ENCODE data around the gene SYCE3. TPM values are rescaled to one million over a fixed set of nuclear protein-coding genes. Genes with fewer than 3 reads are reported as not detected.

The SYCE3 gene
- total RNA-seq, 1 experiment from 2014 or later, result 1.3 TPM

DNA sequence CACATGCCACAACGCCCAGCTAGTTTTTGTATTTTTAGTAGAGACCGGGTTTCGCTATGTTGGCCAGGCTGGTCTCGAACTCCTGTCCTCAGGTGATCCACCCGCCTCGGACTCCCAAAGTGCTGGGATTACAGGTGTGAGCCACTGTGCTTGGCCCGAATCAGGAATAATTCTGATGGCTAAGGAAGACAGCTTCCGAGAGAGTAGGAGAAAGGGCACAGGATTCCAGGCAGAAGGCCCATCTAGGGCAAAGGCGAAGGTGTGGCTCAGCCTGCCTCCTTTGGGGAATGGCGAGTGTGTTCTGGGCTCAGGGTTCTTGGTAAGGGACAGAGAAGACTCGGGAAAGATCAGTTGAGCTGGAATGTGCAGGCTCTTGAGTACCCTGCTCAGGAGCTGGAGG lies 1.6 kb upstream of the SYCE3 start:
- peak overlapping the region; percentile 41; the same call in 1 of the 2 replicates for H3K4me2 ChIP-seq (ENCODE audit: low read length)
- no TSS peak for BruUV-seq (replicated peaks)
- no peaks in the 10 kb centered on the region for H3K27me3 ChIP-seq (ENCODE audit: low read length)
- H3K4me1 ChIP-seq (ENCODE audit: insufficient read depth, low read length), result peaks cover 7% of the 10 kb centered on the region
- H3F3A ChIP-seq (ENCODE audit: low read length, unreplicated experiment), result no peaks in the 10 kb centered on the region
- no peaks in the 10 kb centered on the region for H3K9me2 ChIP-seq (replicated peaks; ENCODE audit: low read length)
- no peak for TF ChIP-seq EZH2phosphoT487 (IDR thresholded peaks at IDR 0.05; ENCODE audit: borderline replicate concordance, low read length)
- TF ChIP-seq, protein P1, sequence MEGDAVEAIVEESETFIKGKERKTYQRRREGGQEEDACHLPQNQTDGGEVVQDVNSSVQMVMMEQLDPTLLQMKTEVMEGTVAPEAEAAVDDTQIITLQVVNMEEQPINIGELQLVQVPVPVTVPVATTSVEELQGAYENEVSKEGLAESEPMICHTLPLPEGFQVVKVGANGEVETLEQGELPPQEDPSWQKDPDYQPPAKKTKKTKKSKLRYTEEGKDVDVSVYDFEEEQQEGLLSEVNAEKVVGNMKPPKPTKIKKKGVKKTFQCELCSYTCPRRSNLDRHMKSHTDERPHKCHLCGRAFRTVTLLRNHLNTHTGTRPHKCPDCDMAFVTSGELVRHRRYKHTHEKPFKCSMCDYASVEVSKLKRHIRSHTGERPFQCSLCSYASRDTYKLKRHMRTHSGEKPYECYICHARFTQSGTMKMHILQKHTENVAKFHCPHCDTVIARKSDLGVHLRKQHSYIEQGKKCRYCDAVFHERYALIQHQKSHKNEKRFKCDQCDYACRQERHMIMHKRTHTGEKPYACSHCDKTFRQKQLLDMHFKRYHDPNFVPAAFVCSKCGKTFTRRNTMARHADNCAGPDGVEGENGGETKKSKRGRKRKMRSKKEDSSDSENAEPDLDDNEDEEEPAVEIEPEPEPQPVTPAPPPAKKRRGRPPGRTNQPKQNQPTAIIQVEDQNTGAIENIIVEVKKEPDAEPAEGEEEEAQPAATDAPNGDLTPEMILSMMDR (conservative IDR thresholded peaks at IDR 0.05; ENCODE audit: low read depth, low read length), result no peak
- TF ChIP-seq EZH2 (IDR thresholded peaks at IDR 0.05; ENCODE audit: low read length, unreplicated experiment), result no peak
- peak; percentile 10 for DNase-seq
- no peak overlapping the region for H3K4me3 ChIP-seq (ENCODE audit: low read length)
- ATAC-seq, result no peak
- H3K27ac ChIP-seq (ENCODE audit: low read length), result no peak overlapping the region
- CTCF ChIA-PET, result no interaction called here
- H3K9ac ChIP-seq (ENCODE audit: low read length), result no peak overlapping the region
- POLR2A ChIA-PET (ENCODE audit: unreplicated experiment), result no interaction called here
- no peaks in the 10 kb centered on the region for H4K20me1 ChIP-seq (ENCODE audit: low read length)
- H3K9me3 ChIP-seq (ENCODE audit: low read length), result no peaks in the 10 kb centered on the region
- intact Hi-C loops (cut with micrococcal nuclease), result loop anchor here (5.0 kb wide), 1 partner anchor 37 kb away; the partner anchor contains the start of gene SCO2
- no peaks in the 10 kb centered on the region for H3K36me3 ChIP-seq (ENCODE audit: low read depth, low read length)
- H2AFZ ChIP-seq (ENCODE audit: low read length), result no peak overlapping the region
- no peaks in the 10 kb centered on the region for H3K79me2 ChIP-seq (ENCODE audit: low read length)

DNA sequence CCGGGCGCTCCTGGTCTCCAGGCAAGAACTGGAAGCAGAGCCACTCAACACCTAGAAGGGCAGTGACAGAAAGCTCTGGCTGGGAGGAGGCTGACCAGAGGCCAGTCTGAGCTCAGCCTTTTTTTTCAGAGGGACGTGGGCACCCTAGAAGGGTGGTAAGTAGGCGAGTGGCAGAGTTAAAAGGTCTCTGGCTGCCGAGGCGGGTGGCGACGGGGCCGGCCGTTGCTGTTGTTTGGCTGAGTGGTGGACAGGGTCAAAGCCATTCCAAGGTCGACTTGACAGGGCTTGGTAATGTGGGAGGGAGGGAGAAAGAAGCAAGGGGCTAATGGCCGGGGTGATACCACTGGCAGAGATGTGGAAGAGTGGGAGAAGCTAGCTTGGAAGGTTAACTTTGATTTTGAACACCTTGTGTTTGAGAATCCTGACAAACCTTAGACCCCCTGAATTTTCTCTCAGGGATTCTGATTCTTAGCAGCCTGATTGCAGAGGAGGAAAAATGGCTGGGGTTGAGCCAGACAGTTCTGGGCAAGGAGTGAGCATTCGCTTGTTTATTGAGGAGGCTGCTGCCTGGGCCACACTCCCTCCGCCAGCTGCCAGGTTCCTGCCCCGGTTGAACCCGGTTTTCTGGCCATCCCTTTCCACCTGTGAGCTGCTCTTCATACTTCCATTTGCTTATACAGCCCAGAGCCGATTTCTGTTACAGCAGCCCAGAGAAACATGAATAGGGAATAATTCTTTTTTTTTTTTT lies 868 bp upstream of the SYCE3 start:
- H3K9me3 ChIP-seq (ENCODE audit: low read length), result no peaks in the 10 kb centered on the region
- peaks cover 7% of the 10 kb centered on the region for H3K4me1 ChIP-seq (ENCODE audit: insufficient read depth, low read length)
- no peaks in the 10 kb centered on the region for H3K79me2 ChIP-seq (ENCODE audit: low read length)
- peak; percentile 16; the same call in 1 of the 2 replicates for ATAC-seq
- TF ChIP-seq EZH2phosphoT487 (IDR thresholded peaks at IDR 0.05; ENCODE audit: borderline replicate concordance, low read length), result no peak
- TF ChIP-seq, protein P1 (conservative IDR thresholded peaks at IDR 0.05; ENCODE audit: low read depth, low read length), result no peak
- TF ChIP-seq EZH2 (IDR thresholded peaks at IDR 0.05; ENCODE audit: low read length, unreplicated experiment), result no peak
- ChIA-PET POLR2A (ENCODE audit: unreplicated experiment) (no interaction called here), CTCF (interaction anchor here (0.6 to 0.8 kb wide), 2 partner anchors 57 to 64 kb away, joined by 3 to 13 read pairs; no protein-coding TSS in a partner anchor)
- no peak overlapping the region for H3K27ac ChIP-seq (ENCODE audit: low read length)
- H3K36me3 ChIP-seq (ENCODE audit: low read depth, low read length), result no peaks in the 10 kb centered on the region
- H4K20me1 ChIP-seq (ENCODE audit: low read length), result no peaks in the 10 kb centered on the region
- peak overlapping the region; percentile 41 for H3K9ac ChIP-seq (ENCODE audit: low read length)
- DNase-seq, result no peak
- H2AFZ ChIP-seq (ENCODE audit: low read length), result peak overlapping the region; percentile 88
- peak overlapping the region; percentile 84 for H3K4me3 ChIP-seq (ENCODE audit: low read length)
- peak overlapping the region; percentile 99 for H3K4me2 ChIP-seq (ENCODE audit: low read length)
- no peaks in the 10 kb centered on the region for H3F3A ChIP-seq (ENCODE audit: low read length, unreplicated experiment)
- no TSS peak for BruUV-seq (replicated peaks)
- no peaks in the 10 kb centered on the region for H3K9me2 ChIP-seq (replicated peaks; ENCODE audit: low read length)
- intact Hi-C loops (cut with micrococcal nuclease), result loop anchor here (5.0 kb wide), 1 partner anchor 36 kb away; the partner anchor contains the start of gene SCO2
- no peaks in the 10 kb centered on the region for H3K27me3 ChIP-seq (ENCODE audit: low read length)
